Ishikawa (cell line): ENCODE measurements around the gene CYP1B1.

Experiments
- CREB1 ChIP-seq: IDR thresholded peaks from 2 replicates; pipeline ENCODE4 v1.6.1; 2012; ENCODE audit warnings: low read depth
- EGR1 ChIP-seq: IDR thresholded peaks from 2 replicates; pipeline ENCODE4 v1.6.1; 2012
- EP300 ChIP-seq: IDR thresholded peaks from 2 replicates; pipeline ENCODE4 v1.6.1; 2012; ENCODE audit warnings: borderline replicate concordance
- YY1 ChIP-seq: IDR thresholded peaks from 2 replicates; pipeline ENCODE4 v1.6.1; 2012; ENCODE audit warnings: low read depth
- TF ChIP-seq, protein P1 (sequence below): IDR thresholded peaks from 2 replicates; pipeline ENCODE4 v1.6.1; 2012; ENCODE audit warnings: low read depth, mild to moderate bottlenecking

DNA sequence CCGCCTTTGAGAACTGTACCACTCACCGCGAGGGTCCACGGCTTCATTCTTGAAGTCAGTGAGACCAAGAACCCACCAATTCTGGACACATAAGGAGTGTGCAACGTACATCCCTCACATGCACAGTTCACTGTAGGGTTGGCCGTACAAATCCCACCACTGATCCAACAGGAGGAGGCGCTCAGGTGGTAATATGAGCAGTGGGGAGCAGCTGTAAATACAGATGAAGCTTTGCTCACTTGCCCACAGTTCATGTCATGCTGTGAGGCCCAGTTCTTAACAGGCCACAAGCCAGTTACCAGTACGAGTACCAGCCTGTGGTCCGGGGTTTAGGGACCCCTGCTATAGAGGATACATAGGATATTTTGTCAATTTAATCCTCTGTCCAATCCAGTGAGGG is 54.4 kb downstream of the CYP1B1 start:
- TF ChIP-seq EP300 = no peak
- TF ChIP-seq YY1 = no peak
- no peak for TF ChIP-seq CREB1
- TF ChIP-seq EGR1 = no peak
- TF ChIP-seq, protein P1, sequence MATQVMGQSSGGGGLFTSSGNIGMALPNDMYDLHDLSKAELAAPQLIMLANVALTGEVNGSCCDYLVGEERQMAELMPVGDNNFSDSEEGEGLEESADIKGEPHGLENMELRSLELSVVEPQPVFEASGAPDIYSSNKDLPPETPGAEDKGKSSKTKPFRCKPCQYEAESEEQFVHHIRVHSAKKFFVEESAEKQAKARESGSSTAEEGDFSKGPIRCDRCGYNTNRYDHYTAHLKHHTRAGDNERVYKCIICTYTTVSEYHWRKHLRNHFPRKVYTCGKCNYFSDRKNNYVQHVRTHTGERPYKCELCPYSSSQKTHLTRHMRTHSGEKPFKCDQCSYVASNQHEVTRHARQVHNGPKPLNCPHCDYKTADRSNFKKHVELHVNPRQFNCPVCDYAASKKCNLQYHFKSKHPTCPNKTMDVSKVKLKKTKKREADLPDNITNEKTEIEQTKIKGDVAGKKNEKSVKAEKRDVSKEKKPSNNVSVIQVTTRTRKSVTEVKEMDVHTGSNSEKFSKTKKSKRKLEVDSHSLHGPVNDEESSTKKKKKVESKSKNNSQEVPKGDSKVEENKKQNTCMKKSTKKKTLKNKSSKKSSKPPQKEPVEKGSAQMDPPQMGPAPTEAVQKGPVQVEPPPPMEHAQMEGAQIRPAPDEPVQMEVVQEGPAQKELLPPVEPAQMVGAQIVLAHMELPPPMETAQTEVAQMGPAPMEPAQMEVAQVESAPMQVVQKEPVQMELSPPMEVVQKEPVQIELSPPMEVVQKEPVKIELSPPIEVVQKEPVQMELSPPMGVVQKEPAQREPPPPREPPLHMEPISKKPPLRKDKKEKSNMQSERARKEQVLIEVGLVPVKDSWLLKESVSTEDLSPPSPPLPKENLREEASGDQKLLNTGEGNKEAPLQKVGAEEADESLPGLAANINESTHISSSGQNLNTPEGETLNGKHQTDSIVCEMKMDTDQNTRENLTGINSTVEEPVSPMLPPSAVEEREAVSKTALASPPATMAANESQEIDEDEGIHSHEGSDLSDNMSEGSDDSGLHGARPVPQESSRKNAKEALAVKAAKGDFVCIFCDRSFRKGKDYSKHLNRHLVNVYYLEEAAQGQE = no peak
